ENCODE measurements around the gene ECSIT. TPM values are rescaled to one million over a fixed set of nuclear protein-coding genes. Genes with fewer than 3 reads are reported as not detected.

The ECSIT gene
- total RNA-seq, 1 experiment from 2014 or later = 39.4 TPM

GRCh38 chr19:11495885-11496284 is 33.0 kb downstream of the ECSIT start:
- DNase-seq (ENCODE audit: low read depth, low spot score) (no peak), ATAC-seq (no peak)
- TF ChIP-seq TCF7L2 (IDR thresholded peaks at IDR 0.05; ENCODE audit: low read depth, low read length) (no peak), POLR2AphosphoS5 (IDR thresholded peaks at IDR 0.05; ENCODE audit: low read depth, low read length) (no peak)
- H3K9me3 ChIP-seq (ENCODE audit: control insufficient read depth, insufficient read depth, low read depth, low read length) = no peaks in the 10 kb centered on the region
- no peaks in the 10 kb centered on the region for H3K27me3 ChIP-seq (ENCODE audit: control insufficient read depth, insufficient read depth, low read length)
- in situ Hi-C loops (cut with HindIII; ENCODE audit: low pct_unique_long_range_greater_than_20kb, low sequenced_read_pairs) (no loop called here), intact Hi-C loops (cut with micrococcal nuclease; ENCODE audit: unreplicated experiment) (no loop called here)
- no peak overlapping the region for H3K27ac ChIP-seq (ENCODE audit: low read length)
- BruUV-seq (replicated peaks) = no TSS peak
- CTCF ChIA-PET = interaction anchor here (0.8 kb wide), 1 partner anchor 43 kb away, joined by 3 read pairs; the partner anchor contains the start of gene CNN1
- H3K4me1 ChIP-seq (ENCODE audit: control insufficient read depth, insufficient read depth, low read length) = no peaks in the 10 kb centered on the region
- H3K4me3 ChIP-seq (ENCODE audit: low read depth in 2 of 2, low read length in 2 of 2) = no peak overlapping the region
- POLR2A ChIA-PET = no interaction called here
- no peaks in the 10 kb centered on the region for H3K36me3 ChIP-seq (ENCODE audit: control insufficient read depth, insufficient read depth, low read length)

- no peak for ATAC-seq
- TF ChIP-seq SIN3A (IDR thresholded peaks at IDR 0.05; ENCODE audit: borderline replicate concordance, insufficient read depth, low read depth, low read length) (no peak), REST (IDR thresholded peaks at IDR 0.05; ENCODE audit: insufficient read depth in 1 of 2, low read depth in 2 of 2, low read length in 1 of 2) (no peak), POLR2AphosphoS5 (IDR thresholded peaks at IDR 0.05; ENCODE audit: low read depth, low read length) (no peak), TCF7L2 (IDR thresholded peaks at IDR 0.05; ENCODE audit: low read depth, low read length) (no peak), CTCF (IDR thresholded peaks at IDR 0.05) (no peak)
- Histone ChIP-seq H3K4me1 (ENCODE audit: control insufficient read depth, insufficient read depth, low read length) (no peaks in the 10 kb centered on the region), H3K4me3 (ENCODE audit: low read depth in 2 of 2, low read length in 2 of 2) (no peak overlapping the region), H3K9me3 (ENCODE audit: control insufficient read depth, insufficient read depth, low read depth, low read length) (no peaks in the 10 kb centered on the region), H3K36me3 (ENCODE audit: control insufficient read depth, insufficient read depth, low read length) (no peaks in the 10 kb centered on the region), H3K27ac (ENCODE audit: low read length) (no peak overlapping the region), H3K27me3 (ENCODE audit: control insufficient read depth, insufficient read depth, low read length) (no peaks in the 10 kb centered on the region)
- CTCF ChIA-PET = interaction anchor here (0.8 kb wide), 1 partner anchor 43 kb away, joined by 3 read pairs; the partner anchor contains the start of gene CNN1
- no peak for DNase-seq (ENCODE audit: low read depth, low spot score)
- intact Hi-C loops (cut with micrococcal nuclease; ENCODE audit: unreplicated experiment) (no loop called here), in situ Hi-C loops (cut with HindIII; ENCODE audit: low pct_unique_long_range_greater_than_20kb, low sequenced_read_pairs) (no loop called here)
- BruUV-seq (replicated peaks) = no TSS peak
- POLR2A ChIA-PET = no interaction called here
Measured at GRCh38 chr19:11495481-11495880, 33.5 kb downstream of the ECSIT start.

GRCh38 chr19:11494634-11495285 is 34.2 kb downstream of the ECSIT start:
- Histone ChIP-seq H3K27ac (ENCODE audit: low read length) (no peak overlapping the region), H3K36me3 (ENCODE audit: control insufficient read depth, insufficient read depth, low read length) (no peaks in the 10 kb centered on the region), H3K4me3 (ENCODE audit: low read depth in 2 of 2, low read length in 2 of 2) (no peak overlapping the region), H3K27me3 (ENCODE audit: control insufficient read depth, insufficient read depth, low read length) (no peaks in the 10 kb centered on the region), H3K9me3 (ENCODE audit: control insufficient read depth, insufficient read depth, low read depth, low read length) (no peaks in the 10 kb centered on the region), H3K4me1 (ENCODE audit: control insufficient read depth, insufficient read depth, low read length) (no peaks in the 10 kb centered on the region)
- DNase-seq (ENCODE audit: low read depth, low spot score) (no peak), ATAC-seq (no peak)
- intact Hi-C loops (cut with micrococcal nuclease; ENCODE audit: unreplicated experiment) (no loop called here), in situ Hi-C loops (cut with HindIII; ENCODE audit: low pct_unique_long_range_greater_than_20kb, low sequenced_read_pairs) (no loop called here)
- TF ChIP-seq POLR2AphosphoS5 (IDR thresholded peaks at IDR 0.05; ENCODE audit: low read depth, low read length) (no peak), CTCF (IDR thresholded peaks at IDR 0.05) (no peak), TCF7L2 (IDR thresholded peaks at IDR 0.05; ENCODE audit: low read depth, low read length) (no peak), REST (IDR thresholded peaks at IDR 0.05; ENCODE audit: insufficient read depth in 1 of 2, low read depth in 2 of 2, low read length in 1 of 2) (no peak), SIN3A (IDR thresholded peaks at IDR 0.05; ENCODE audit: borderline replicate concordance, insufficient read depth, low read depth, low read length) (no peak)
- CTCF ChIA-PET = interaction anchor here (0.5 to 0.8 kb wide), 2 partner anchors 44 to 64 kb away, joined by 3 to 4 read pairs; partner anchors contain the start of gene CNN1
- POLR2A ChIA-PET = no interaction called here
- no TSS peak for BruUV-seq (replicated peaks)
